Effector memory CD8-positive, alpha-beta T cell (primary cell): ENCODE measurements around the gene CTSW.
A peak's percentile ranks its signal among the peaks of the same experiment; 100 is the strongest.

Experiments used
- ATAC-seq: fragments of 150-1000 bp; cut with Tn5 transposase; replicated peaks from 2 replicates; pipeline ENCODE4 v1.10.0; 2021; ENCODE audit warnings: mild to moderate bottlenecking, moderate library complexity
- DNase-seq, 3 experiments: peaks; one replicate each; pipeline ENCODE4 v3.0.0; 2021
- H3K27ac Mint-ChIP-seq, 2 donors: one replicate each; pipeline ENCODE4 v1.8.0; 2022; ENCODE audit warnings: mild to moderate bottlenecking in 2 of 2, mixed read lengths in 2 of 2, moderate library complexity in 2 of 2
- H3K27me3 Mint-ChIP-seq, 2 donors: one replicate each; pipeline ENCODE4 v1.8.0; 2022; ENCODE audit warnings: mixed read lengths in 2 of 2
- H3K36me3 Mint-ChIP-seq: one replicate; pipeline ENCODE4 v1.8.0; 2022; ENCODE audit warnings: mild to moderate bottlenecking, moderate library complexity, mixed read lengths; ENCODE audit not compliant: insufficient read depth
- H3K4me1 Mint-ChIP-seq, 2 donors: one replicate each; pipeline ENCODE4 v1.8.0; 2022; ENCODE audit warnings: low read depth in 2 of 2, mixed read lengths in 2 of 2
- H3K4me3 Mint-ChIP-seq, 2 donors: one replicate each; pipeline ENCODE4 v1.8.0; 2022; ENCODE audit warnings: mild to moderate bottlenecking in 2 of 2, mixed read lengths in 2 of 2, moderate library complexity in 2 of 2
- H3K9me3 Mint-ChIP-seq, 2 donors: one replicate each; pipeline ENCODE4 v1.8.0; 2022; ENCODE audit warnings: mixed read lengths in 2 of 2

CTSW gene

DNA sequence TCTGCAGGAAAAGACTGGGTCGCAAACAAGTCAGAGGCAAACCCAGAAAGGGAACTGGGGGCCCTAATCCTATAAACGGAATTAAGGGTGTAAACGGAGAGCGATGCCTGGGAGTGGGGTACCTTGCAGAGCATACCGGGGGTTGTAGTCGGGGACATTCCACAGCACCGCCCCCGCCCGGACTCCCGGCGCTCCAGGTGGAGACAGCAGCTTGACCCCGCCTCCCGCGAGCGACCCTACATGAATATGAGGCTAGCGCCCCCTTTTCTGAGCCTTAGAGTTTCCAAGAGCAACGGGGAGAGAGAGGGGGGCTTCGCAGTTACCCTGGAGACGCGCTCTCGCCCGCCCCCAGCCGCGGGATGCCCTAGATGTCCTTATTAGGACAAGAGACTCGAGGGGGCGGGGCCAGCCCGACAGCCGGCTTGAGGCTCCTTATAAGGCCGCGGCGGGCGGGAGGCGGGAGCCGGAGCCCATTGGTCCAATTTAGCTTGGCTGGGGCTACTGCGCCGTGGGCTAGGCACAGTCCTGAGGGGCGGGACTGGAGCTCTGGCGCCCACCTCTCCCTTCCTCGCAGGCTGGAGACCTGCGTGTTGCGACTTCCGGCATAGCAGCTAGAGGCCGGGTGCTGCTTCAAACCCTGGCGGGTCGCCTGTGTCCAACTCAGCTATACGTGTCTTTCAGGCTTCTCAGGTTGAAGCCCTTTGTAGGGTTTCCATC lies 20.4 kb upstream of the CTSW start:
- ATAC-seq, result peak; percentile 64
- peak; percentile 91 to 97 (median 95) for DNase-seq
- Mint-ChIP-seq H3K27ac (peak overlapping the region; percentile 79 to 92), H3K36me3 (peaks cover 78% of the 10 kb centered on the region), H3K4me1 (peaks cover 52 to 65% of the 10 kb centered on the region in 2 donors), H3K9me3 (no peaks in the 10 kb centered on the region), H3K27me3 (no peaks in the 10 kb centered on the region), H3K4me3 (peak overlapping the region; percentile 88 to 94)

DNA sequence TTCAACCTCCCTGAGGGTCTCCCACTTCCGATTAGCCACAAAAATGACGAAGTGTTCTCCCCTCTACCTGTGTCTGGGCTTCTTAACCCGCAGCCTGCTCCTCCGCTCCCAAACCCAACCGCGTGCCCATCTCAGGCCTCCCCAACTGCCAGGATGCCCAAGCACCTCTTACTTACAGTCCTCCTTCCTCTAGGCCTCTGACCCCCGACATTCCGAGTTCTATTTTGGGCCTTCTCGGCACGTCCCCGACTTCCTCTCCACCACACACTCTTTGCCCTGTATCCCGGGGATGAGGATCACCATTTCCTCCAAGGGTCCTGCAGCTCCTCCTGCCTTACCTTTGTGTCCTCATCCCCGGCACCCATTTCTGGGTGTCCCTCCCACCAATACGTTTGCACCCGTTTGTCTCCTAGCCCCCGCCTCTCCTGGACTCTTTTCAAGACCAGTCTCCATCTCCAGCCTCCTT lies 19.8 kb upstream of the CTSW start:
- peaks cover 78% of the 10 kb centered on the region for H3K36me3 Mint-ChIP-seq
- peaks cover 47 to 59% of the 10 kb centered on the region in 2 donors for H3K4me1 Mint-ChIP-seq
- H3K27ac Mint-ChIP-seq, result peak overlapping the region; percentile 79 to 92
- no peak for ATAC-seq
- peak in 1 of 3 experiments; percentile 38 for DNase-seq
- no peaks in the 10 kb centered on the region for H3K27me3 Mint-ChIP-seq
- H3K9me3 Mint-ChIP-seq, result no peaks in the 10 kb centered on the region
- H3K4me3 Mint-ChIP-seq, result peak overlapping the region; percentile 88 to 94

DNA sequence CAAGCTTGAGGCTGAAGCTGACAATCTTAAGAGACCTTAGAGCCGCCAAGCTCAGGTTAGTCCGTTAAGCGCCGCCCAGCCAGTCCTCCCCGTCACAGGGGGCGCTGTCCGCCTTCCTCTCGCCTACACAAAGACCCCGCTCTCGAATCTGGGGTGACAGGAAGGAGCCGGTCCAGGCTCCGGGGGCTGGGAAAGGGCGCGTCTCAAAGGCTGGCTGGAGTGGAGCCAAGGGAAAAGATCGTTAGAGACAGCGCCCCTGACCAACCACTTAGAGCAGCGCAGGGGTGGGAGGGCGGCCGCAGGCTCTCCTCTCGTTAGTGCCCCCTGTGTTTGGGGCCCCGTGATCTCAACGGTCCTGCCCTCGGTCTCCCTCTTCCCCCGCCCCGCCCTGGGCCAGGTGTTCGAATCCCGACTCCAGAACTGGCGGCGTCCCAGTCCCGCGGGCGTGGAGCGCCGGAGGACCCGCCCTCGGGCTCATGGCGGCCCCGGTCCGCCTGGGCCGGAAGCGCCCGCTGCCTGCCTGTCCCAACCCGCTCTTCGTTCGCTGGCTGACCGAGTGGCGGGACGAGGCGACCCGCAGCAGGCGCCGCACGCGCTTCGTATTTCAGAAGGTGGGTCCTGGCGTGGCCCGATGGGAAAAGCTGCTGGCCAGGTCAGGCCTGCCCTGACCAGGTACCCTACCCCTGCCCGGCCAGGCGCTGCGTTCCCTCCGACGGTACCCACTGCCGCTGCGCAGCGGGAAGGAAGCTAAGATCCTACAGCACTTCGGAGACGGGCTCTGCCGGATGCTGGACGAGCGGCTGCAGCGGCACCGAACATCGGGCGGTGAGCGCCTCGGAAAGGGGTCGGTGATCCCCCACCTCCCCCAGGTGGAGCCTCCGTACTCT lies 19.1 kb upstream of the CTSW start, which contains the start of gene MUS81:
Gene MUS81, plus strand, starts transcription at position 156 of the 887 bp plus-strand sequence. Its CDS starts 321 bp downstream, at position 477.
- Mint-ChIP-seq H3K27ac (peak within 1 kb of the TSS; percentile 79 to 92), H3K4me1 (peaks cover 49 to 55% of the 10 kb centered on the region in 2 donors)

DNA sequence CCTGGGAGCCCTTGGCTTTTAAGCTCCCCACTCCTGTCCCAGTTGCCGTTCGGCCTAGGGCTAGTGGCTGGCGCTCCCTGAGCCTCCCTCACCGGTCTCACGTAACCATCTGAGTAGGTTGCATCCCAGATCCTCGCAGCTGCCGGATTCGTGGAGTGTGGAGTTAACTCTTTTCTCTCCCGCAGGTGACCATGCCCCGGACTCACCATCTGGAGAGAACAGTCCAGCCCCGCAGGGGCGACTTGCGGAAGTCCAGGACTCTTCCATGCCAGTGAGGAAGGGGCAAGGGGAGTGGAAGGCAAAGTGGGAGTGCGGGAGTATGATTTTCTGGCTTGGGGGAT lies 18.5 kb upstream of the CTSW start:
- ATAC-seq (no peak), DNase-seq (no peak)
- H3K27ac Mint-ChIP-seq, result peak overlapping the region; percentile 79 to 92
- no peaks in the 10 kb centered on the region for H3K27me3 Mint-ChIP-seq
- H3K4me3 Mint-ChIP-seq, result peak overlapping the region; percentile 88 to 94
- H3K4me1 Mint-ChIP-seq, result peaks cover 45 to 49% of the 10 kb centered on the region in 2 donors
- peaks cover 77% of the 10 kb centered on the region for H3K36me3 Mint-ChIP-seq
- H3K9me3 Mint-ChIP-seq, result no peaks in the 10 kb centered on the region

More for the DNA sequence above, 19.1 kb upstream of the CTSW start, which contains the start of gene MUS81:
- no peaks in the 10 kb centered on the region for H3K27me3 Mint-ChIP-seq
- peak within 1 kb of the TSS; percentile 88 to 94 for H3K4me3 Mint-ChIP-seq
- H3K36me3 Mint-ChIP-seq, result peaks cover 78% of the 10 kb centered on the region
- DNase-seq (peak; percentile 95 to 98 (median 96)), ATAC-seq (peak; percentile 46)
- H3K9me3 Mint-ChIP-seq, result no peaks in the 10 kb centered on the region

DNA sequence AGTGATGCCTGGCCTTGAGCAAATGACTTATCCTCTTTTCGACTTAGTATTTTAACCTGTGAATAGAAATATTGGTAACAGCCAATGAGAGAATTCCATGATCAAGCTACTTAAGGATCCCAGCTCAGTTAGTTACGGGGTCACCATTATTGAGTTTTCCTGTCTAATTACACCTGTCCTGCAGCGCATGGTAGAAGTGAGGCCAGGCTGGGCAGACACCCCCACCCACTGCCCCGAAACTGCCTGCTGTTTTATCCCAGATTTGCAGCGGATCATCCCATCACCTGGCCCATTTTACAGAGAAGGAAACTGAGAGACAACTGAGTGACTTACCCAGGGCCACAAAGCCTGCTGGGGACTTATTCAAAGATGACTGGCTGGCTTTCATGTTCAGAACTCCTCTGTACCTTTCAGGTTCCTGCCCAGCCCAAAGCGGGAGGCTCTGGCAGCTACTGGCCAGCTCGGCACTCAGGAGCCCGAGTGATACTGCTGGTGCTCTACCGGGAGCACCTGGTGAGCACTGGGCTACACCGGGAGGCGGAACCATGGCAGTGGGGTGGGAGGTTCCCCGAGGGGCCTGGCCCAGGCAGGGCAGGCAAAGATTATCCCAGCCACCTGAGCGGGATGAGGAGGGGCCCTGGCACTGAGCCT lies 18.0 kb upstream of the CTSW start:
- peak overlapping the region in 1 of 2 donors; percentile 92 for H3K27ac Mint-ChIP-seq
- H3K9me3 Mint-ChIP-seq, result no peaks in the 10 kb centered on the region
- no peaks in the 10 kb centered on the region for H3K27me3 Mint-ChIP-seq
- H3K4me3 Mint-ChIP-seq, result peak overlapping the region; percentile 88 to 94
- ATAC-seq (no peak), DNase-seq (no peak)
- H3K4me1 Mint-ChIP-seq, result peaks cover 40 to 43% of the 10 kb centered on the region in 2 donors
- peaks cover 76% of the 10 kb centered on the region for H3K36me3 Mint-ChIP-seq

DNA sequence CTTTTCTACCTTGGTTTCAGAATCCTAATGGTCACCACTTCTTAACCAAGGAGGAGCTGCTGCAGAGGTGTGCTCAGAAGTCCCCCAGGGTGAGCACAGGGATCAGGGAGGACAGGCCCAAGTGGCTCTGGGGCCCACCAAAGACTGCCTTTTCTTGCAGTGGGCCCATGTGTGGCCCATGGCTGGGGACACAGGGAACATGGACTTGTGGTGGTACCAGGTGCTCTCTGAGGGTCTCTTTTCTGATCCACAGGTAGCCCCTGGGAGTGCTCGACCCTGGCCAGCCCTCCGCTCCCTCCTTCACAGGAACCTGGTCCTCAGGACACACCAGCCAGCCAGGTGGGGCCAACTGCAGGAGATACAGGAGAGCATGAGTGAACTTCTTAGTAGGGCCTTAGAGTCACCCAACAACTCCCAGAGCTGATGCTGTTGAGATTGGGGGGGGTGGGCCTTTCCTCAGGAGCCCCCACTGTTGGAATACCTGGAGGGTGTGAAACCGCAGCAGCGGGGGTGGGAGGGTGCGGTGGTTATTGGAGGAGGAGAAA lies 17.4 kb upstream of the CTSW start:
- Mint-ChIP-seq H3K9me3 (no peaks in the 10 kb centered on the region), H3K4me3 (peak overlapping the region in 1 of 2 donors; percentile 40), H3K4me1 (peaks cover 37 to 46% of the 10 kb centered on the region in 2 donors), H3K27ac (peak overlapping the region in 1 of 2 donors; percentile 69), H3K36me3 (peaks cover 72% of the 10 kb centered on the region), H3K27me3 (no peaks in the 10 kb centered on the region)
- ATAC-seq (no peak), DNase-seq (no peak)

DNA sequence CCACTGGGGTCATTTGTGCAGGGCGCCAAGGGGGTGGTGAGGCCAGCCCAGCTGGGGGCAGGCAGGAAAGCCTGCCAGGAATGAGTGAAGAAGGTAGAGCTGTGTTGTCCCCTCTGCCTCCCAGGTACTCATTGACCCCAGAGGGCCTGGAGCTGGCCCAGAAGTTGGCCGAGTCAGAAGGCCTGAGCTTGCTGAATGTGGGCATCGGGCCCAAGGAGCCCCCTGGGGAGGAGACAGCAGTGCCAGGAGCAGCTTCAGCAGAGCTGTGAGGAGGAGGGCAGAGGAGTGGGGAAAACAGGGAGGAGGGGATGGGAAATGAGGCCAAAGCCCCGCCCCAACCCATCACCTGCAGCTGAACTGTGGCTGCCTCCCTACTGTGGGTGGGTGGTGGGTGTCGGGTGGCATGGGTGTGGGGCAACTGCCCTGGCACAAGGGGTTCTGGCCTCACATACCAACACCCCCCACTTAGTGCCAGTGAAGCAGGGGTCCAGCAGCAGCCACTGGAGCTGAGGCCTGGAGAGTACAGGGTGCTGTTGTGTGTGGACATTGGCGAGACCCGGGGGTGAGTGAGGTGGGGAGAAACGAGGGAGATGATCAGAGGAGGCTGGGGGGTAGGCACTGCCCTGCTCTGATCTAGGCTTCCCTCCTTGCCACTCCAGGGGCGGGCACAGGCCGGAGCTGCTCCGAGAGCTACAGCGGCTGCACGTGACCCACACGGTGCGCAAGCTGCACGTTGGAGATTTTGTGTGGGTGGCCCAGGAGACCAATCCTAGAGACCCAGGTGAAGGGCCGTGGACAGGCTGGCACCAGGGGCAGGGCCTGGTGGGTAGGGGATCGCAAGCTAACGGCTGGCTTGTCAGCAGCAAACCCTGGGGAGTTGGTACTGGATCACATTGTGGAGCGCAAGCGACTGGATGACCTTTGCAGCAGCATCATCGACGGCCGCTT lies 16.4 kb upstream of the CTSW start:
- Mint-ChIP-seq H3K27me3 (no peaks in the 10 kb centered on the region), H3K27ac (peak overlapping the region in 1 of 2 donors; percentile 69), H3K4me3 (peak overlapping the region in 1 of 2 donors; percentile 40), H3K36me3 (peaks cover 62% of the 10 kb centered on the region), H3K4me1 (peaks cover 37 to 46% of the 10 kb centered on the region in 2 donors), H3K9me3 (no peaks in the 10 kb centered on the region)
- ATAC-seq, result no peak
- DNase-seq, result no peak

DNA sequence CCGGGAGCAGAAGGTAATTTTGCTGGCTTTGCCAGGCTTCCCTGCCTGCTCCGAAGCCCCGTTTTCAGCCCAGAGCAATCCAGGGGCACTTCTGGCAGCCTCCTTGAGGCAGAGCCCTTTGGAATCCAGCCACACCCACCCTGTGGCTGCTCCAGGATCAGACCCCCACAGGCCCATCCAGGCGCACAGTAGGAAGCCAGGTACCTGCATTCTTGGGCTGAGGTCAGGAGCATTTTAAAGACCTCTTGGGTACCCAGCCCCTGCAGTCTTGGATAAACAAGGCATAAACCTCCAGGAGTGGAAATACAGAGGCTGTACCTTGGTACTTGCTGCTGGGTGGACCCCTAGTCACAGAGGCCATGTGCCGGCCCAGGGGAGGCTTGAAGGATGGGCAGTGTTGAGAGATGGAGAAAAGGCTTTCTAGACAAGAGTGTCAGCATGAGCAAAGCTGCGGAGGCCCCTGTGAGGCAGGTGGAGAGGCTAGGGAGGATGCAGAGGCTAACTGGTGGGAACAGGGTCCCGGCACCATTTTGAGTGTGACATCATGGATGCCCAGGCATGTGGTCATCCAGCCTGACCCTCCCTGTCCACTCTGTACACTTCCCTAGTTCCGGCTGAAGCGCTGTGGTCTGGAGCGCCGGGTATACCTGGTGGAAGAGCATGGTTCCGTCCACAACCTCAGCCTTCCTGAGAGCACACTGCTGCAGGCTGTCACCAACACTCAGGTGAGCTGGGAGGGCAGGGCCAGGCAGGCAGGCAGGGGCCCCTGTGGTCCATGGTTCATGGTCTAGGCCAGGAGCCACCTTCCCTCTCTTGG lies 15.5 kb upstream of the CTSW start:
- Mint-ChIP-seq H3K27me3 (no peaks in the 10 kb centered on the region), H3K27ac (peak overlapping the region in 1 of 2 donors; percentile 9), H3K36me3 (peaks cover 53% of the 10 kb centered on the region), H3K9me3 (no peaks in the 10 kb centered on the region), H3K4me3 (no peak overlapping the region), H3K4me1 (peaks cover 28 to 37% of the 10 kb centered on the region in 2 donors)
- DNase-seq, result no peak
- no peak for ATAC-seq

DNA sequence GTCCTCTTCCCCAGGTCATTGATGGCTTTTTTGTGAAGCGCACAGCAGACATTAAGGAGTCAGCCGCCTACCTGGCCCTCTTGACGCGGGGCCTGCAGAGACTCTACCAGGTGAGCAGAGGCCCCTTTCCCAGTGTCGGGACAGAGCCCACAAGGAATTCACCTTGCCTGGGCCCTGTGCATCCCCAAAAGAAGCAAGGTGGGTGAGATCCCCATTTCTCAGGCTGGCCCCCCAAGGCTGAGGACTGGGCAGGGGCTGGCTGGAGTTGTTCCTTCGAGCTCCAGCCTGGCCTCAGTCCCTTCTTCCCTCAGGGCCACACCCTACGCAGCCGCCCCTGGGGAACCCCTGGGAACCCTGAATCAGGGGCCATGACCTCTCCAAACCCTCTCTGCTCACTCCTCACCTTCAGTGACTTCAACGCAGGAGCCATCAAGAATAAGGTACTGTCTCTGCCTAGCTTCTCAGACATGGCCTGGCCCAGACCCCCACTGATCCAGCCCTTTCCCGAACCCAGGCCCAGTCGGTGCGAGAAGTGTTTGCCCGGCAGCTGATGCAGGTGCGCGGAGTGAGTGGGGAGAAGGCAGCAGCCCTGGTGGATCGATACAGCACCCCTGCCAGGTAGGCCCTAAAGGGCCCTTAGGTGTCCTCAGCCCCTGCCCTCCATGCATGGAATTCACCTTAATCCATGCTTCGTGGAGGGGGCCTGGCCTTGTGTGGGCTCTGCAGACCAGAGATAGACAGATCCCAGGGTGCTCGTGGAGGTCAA lies 14.7 kb upstream of the CTSW start:
- Mint-ChIP-seq H3K36me3 (peaks cover 49% of the 10 kb centered on the region), H3K4me3 (no peak overlapping the region), H3K9me3 (no peaks in the 10 kb centered on the region), H3K4me1 (peaks cover 26 to 34% of the 10 kb centered on the region in 2 donors), H3K27me3 (no peaks in the 10 kb centered on the region), H3K27ac (no peak overlapping the region)
- ATAC-seq (no peak), DNase-seq (no peak)

DNA sequence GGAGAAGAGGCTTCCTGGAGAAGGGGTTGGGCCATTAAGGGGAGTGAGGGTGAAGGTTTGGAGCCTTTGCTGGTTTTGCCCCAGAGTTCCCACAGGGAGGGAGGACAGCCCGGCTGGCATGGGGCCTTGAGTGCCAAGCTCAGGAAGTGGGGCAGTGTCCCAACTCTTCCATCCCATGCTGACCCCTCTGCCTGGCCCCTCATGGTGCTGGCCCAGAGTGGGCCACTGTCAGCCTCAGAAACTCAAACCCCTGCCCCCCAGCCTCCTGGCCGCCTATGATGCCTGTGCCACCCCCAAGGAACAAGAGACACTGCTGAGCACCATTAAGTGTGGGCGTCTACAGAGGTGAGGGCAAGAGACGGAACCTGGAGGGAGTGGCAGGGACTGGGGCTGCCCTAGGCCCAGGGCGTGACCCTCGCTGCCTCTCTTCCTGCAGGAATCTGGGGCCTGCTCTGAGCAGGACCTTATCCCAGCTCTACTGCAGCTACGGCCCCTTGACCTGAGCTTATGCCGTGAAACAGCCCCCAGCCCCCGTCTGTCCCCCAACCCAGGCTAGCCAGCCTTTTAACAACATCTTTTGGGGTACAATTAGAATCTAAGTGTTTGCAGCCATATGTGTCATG lies 14.0 kb upstream of the CTSW start:
- ATAC-seq (no peak), DNase-seq (no peak)
- H3K4me3 Mint-ChIP-seq, result no peak overlapping the region
- peaks cover 27 to 33% of the 10 kb centered on the region in 2 donors for H3K4me1 Mint-ChIP-seq
- peaks cover 46% of the 10 kb centered on the region for H3K36me3 Mint-ChIP-seq
- no peaks in the 10 kb centered on the region for H3K9me3 Mint-ChIP-seq
- no peaks in the 10 kb centered on the region for H3K27me3 Mint-ChIP-seq
- no peak overlapping the region for H3K27ac Mint-ChIP-seq
